ENCODE data around the gene GMPR2.

- no peak for TF ChIP-seq POLR2AphosphoS5 (IDR thresholded peaks at IDR 0.05; ENCODE audit: borderline replicate concordance, low read depth, low read length)
- no peak for TF ChIP-seq EZH2 (IDR thresholded peaks at IDR 0.05)
- TF ChIP-seq FOXP2 (optimal IDR thresholded peaks at IDR 0.05; ENCODE audit: control extremely low read depth, extremely low read length, insufficient read depth), result no peak
Observed at GRCh38 chr14:24243336-24243836, 10.7 kb downstream of the GMPR2 start.
